ENCODE results near the gene CFAP221. TPM values are rescaled to one million over a fixed set of nuclear protein-coding genes. Genes with fewer than 3 reads are reported as not detected.

The CFAP221 gene
- total RNA-seq, 5 donors from 2014 or later (not counting 1 experiment from before 2014, with no cell fraction given) = not detected

DNA sequence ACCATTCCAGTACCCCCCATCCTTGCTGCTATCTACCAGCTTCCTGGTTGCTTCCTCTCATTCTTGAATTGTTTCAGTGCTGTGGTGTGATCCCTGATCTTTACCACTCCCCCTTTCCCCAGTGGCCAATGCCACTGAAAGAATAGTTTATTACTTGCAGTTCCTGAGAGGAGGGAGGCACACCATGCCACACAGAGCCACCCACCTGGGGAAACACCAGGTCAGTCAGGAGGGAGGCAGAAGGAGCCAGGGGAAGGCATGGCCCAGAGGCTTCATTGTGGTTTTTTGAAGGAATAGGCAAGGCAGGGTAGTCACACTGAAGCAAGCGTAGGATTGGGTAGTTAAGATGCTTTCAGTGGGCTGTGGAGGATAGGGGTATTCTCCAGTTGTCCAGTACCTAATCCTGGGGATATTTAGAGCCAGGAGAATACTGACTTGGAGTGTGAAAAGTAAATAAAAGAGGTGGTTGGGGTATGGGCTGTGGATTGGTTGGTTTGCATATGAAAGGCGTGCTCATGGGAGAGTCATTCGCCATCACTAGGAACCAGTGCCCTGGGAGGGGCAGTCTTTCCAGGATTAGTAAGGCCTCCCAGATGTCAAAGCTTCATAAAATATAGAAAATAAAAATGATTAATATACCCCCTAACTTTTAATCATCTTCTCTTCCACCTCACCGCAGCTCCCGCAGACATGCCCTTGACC is 128.1 kb downstream of the CFAP221 start:
- no peak overlapping the region for H3K4me3 ChIP-seq (ENCODE audit: control insufficient read depth in 1 of 2, extremely low read depth in 1 of 2, low read length in 1 of 2)
- Mint-ChIP-seq H3K9me3 (no peaks in the 10 kb centered on the region), H3K27me3 (no peaks in the 10 kb centered on the region), H3K36me3 (no peaks in the 10 kb centered on the region), H3K4me3 (no peak overlapping the region), H3K4me1 (peaks cover 0 to 3% (median 3%) of the 10 kb centered on the region in 3 donors), H3K27ac (no peak overlapping the region)
- WGBS (ENCODE audit: insufficient coverage) = 92% methylated on average over 3 of the region's 5 CpGs
- ChIA-PET POLR2A (no interaction called here), CTCF (no interaction called here)
- H3K9me3 ChIP-seq = no peaks in the 10 kb centered on the region
- no peak for DNase-seq
- H3K36me3 ChIP-seq (ENCODE audit: control insufficient read depth in 2 of 2, extremely low read depth in 1 of 2, insufficient read depth in 1 of 2, low read length in 1 of 2) = no peaks in the 10 kb centered on the region
- H3K4me1 ChIP-seq (ENCODE audit: control insufficient read depth in 1 of 2, extremely low read depth in 1 of 2, insufficient read depth in 2 of 2, low read length in 2 of 2) = no peaks in the 10 kb centered on the region
- ATAC-seq (replicated peaks in 1 of 4) = no peak
- H3K27ac ChIP-seq (ENCODE audit: low read length) = no peak overlapping the region
- H3K27me3 ChIP-seq (replicated peaks in 1 of 2; ENCODE audit: control insufficient read depth in 2 of 2, extremely low read depth in 1 of 2, insufficient read depth in 2 of 2, low read length in 1 of 2) = no peaks in the 10 kb centered on the region

DNA sequence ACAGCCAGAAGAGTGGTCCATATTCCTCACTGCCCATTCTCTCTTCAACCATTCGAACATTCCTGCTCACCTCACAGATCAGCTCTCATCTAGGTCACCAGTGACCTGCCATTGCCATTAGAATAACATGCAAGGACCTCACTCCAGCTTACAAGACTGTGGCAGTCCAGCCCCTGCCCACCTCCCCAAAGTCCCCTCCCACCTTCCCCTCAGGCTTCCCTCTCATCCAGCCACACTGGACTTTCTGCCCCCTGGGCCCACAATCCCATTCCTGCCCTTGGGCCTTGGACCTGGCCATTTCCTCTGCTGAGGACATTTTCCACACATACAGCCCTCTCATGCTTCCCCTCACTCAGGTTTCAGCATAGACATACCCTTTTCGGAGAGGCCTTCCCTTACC is 129.5 kb downstream of the CFAP221 start:
- Mint-ChIP-seq H3K27ac (no peak overlapping the region), H3K9me3 (no peaks in the 10 kb centered on the region), H3K4me3 (no peak overlapping the region), H3K27me3 (no peaks in the 10 kb centered on the region), H3K36me3 (no peaks in the 10 kb centered on the region), H3K4me1 (peaks cover 8 to 13% (median 9%) of the 10 kb centered on the region in 3 donors)
- Histone ChIP-seq H3K36me3 (ENCODE audit: control insufficient read depth in 2 of 2, extremely low read depth in 1 of 2, insufficient read depth in 1 of 2, low read length in 1 of 2) (no peaks in the 10 kb centered on the region), H3K4me3 (ENCODE audit: control insufficient read depth in 1 of 2, extremely low read depth in 1 of 2, low read length in 1 of 2) (no peak overlapping the region), H3K27ac (ENCODE audit: low read length) (no peak overlapping the region), H3K9me3 (no peaks in the 10 kb centered on the region), H3K27me3 (replicated peaks in 1 of 2; ENCODE audit: control insufficient read depth in 2 of 2, extremely low read depth in 1 of 2, insufficient read depth in 2 of 2, low read length in 1 of 2) (no peaks in the 10 kb centered on the region), H3K4me1 (ENCODE audit: control insufficient read depth in 1 of 2, extremely low read depth in 1 of 2, insufficient read depth in 2 of 2, low read length in 2 of 2) (peaks cover 2 to 9% of the 10 kb centered on the region in 2 experiments)
- ChIA-PET CTCF (interaction anchor here in 1 of 2 donors (0.7 kb wide), 1 partner anchor 22 kb away, joined by 4 read pairs; no protein-coding TSS in a partner anchor), POLR2A (no interaction called here)
- WGBS (ENCODE audit: insufficient coverage) = 83% methylated on average over 1 of the region's 2 CpGs
- no peak for ATAC-seq (replicated peaks in 1 of 4)
- no peak for DNase-seq

- Mint-ChIP-seq H3K36me3 (no peaks in the 10 kb centered on the region), H3K4me3 (no peak overlapping the region), H3K27me3 (no peaks in the 10 kb centered on the region), H3K4me1 (peaks cover 15 to 22% (median 16%) of the 10 kb centered on the region in 3 donors), H3K27ac (no peak overlapping the region), H3K9me3 (no peaks in the 10 kb centered on the region)
- H3K36me3 ChIP-seq (ENCODE audit: control insufficient read depth in 2 of 2, extremely low read depth in 1 of 2, insufficient read depth in 1 of 2, low read length in 1 of 2) = no peaks in the 10 kb centered on the region
- H3K4me3 ChIP-seq (ENCODE audit: control insufficient read depth in 1 of 2, extremely low read depth in 1 of 2, low read length in 1 of 2) = no peak overlapping the region
- CTCF ChIA-PET = no interaction called here
- H3K9me3 ChIP-seq = no peaks in the 10 kb centered on the region
- no peak overlapping the region for H3K27ac ChIP-seq (ENCODE audit: low read length)
- DNase-seq (no peak), ATAC-seq (replicated peaks in 1 of 4) (no peak)
- 97% methylated on average over 5 of the region's 10 CpGs for WGBS (ENCODE audit: insufficient coverage)
- peaks cover 7 to 17% of the 10 kb centered on the region in 2 experiments for H3K4me1 ChIP-seq (ENCODE audit: control insufficient read depth in 1 of 2, extremely low read depth in 1 of 2, insufficient read depth in 2 of 2, low read length in 2 of 2)
- POLR2A ChIA-PET = no interaction called here
- H3K27me3 ChIP-seq (replicated peaks in 1 of 2; ENCODE audit: control insufficient read depth in 2 of 2, extremely low read depth in 1 of 2, insufficient read depth in 2 of 2, low read length in 1 of 2) = no peaks in the 10 kb centered on the region
Measured at GRCh38 chr2:119674711-119675500, 130.7 kb downstream of the CFAP221 start.

DNA sequence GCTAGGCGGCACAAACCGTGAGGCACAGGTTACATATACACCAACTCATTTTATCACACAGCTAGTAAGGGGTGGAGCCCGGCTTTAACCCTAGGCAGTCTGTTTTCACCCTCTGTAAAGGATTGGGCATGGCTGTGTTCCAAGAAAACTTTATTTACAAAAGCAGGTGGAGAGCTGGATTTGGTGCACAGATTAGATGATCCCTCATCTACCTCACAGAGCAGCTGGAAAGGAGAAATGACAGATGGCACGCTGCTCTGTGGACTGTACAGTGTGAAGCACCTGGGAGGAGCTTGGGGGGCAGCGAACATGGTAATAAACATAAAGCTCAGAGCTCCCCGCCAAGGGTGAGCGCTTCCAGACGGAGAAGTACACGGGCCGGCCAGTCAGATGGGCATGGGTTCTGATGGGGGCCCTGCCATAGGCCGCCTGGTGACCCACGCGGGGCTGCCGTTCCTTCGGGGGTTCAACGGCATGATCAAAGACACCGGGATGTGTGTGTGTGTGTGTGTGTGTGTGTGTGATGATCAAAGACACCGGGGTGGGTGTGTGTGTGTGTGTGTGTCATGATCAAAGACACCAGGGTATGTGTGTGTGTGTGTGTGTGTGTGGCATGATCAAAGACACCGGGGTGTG is 133.9 kb downstream of the CFAP221 start:
- no peaks in the 10 kb centered on the region for H3K27me3 Mint-ChIP-seq
- H3K27ac ChIP-seq (ENCODE audit: low read length) = peak overlapping the region; percentile 42
- peaks cover 31 to 42% (median 32%) of the 10 kb centered on the region in 3 donors for H3K4me1 Mint-ChIP-seq
- ChIA-PET CTCF (interaction anchor here (0.5 to 1.6 kb wide), 13 partner anchors 16 to 545 kb away, joined by 3 to 8 read pairs (median 3); partner anchors contain the start of genes PTPN4 (in 1 of the 2) and TMEM185B (in 1 of the 2)), POLR2A (interaction anchor here (0.6 to 1.4 kb wide), 5 partner anchors 79 to 1664 kb away, joined by 3 to 6 read pairs (median 4); partner anchors contain the start of genes CCDC93 (in 1 of the 2) and PTPN4 (in 1 of the 2))
- WGBS (ENCODE audit: insufficient coverage) = 19% methylated on average over 15 of the region's 19 CpGs
- DNase-seq = peak in 28 of 35 experiments; percentile 12 to 69 (median 21)
- peaks cover 13% of the 10 kb centered on the region for H3K36me3 Mint-ChIP-seq
- no peaks in the 10 kb centered on the region for H3K9me3 ChIP-seq
- peak; percentile 8 to 49 (median 15) for ATAC-seq (replicated peaks in 1 of 4)
- no peaks in the 10 kb centered on the region for H3K27me3 ChIP-seq (replicated peaks in 1 of 2; ENCODE audit: control insufficient read depth in 2 of 2, extremely low read depth in 1 of 2, insufficient read depth in 2 of 2, low read length in 1 of 2)
- H3K9me3 Mint-ChIP-seq = no peaks in the 10 kb centered on the region
- peak overlapping the region; percentile 82 to 97 (median 89) for H3K4me3 Mint-ChIP-seq
- H3K4me3 ChIP-seq (ENCODE audit: control insufficient read depth in 1 of 2, extremely low read depth in 1 of 2, low read length in 1 of 2) = peak overlapping the region; percentile 78 to 88
- H3K36me3 ChIP-seq (ENCODE audit: control insufficient read depth in 2 of 2, extremely low read depth in 1 of 2, insufficient read depth in 1 of 2, low read length in 1 of 2) = peaks cover 0 to 16% of the 10 kb centered on the region in 2 donors
- H3K4me1 ChIP-seq (ENCODE audit: control insufficient read depth in 1 of 2, extremely low read depth in 1 of 2, insufficient read depth in 2 of 2, low read length in 2 of 2) = peaks cover 10 to 26% of the 10 kb centered on the region in 2 experiments
- peak overlapping the region; percentile 92 for H3K27ac Mint-ChIP-seq

DNA sequence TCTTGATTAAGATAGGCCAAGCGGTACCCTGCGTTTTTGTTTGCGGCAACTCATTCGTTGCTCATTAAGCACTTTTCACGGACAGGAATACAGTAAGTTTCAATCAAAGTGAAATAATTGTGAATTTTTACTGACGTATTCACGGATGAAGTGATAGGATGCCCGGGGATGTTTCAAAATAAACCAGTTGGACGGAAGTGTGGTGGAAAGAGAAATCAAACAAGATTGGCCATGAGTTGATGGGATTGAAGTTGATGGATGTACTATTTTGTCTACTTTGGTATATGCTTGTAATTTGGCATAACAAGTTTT is 135.2 kb downstream of the CFAP221 start:
- CTCF ChIA-PET = interaction anchor here (0.6 to 1.0 kb wide), 6 partner anchors 82 to 568 kb away, joined by 3 to 8 read pairs (median 4); no protein-coding TSS in a partner anchor
- Mint-ChIP-seq H3K9me3 (no peaks in the 10 kb centered on the region), H3K4me3 (peak overlapping the region; percentile 82 to 97 (median 89)), H3K27me3 (no peaks in the 10 kb centered on the region), H3K27ac (peak overlapping the region; percentile 16 to 92), H3K4me1 (peaks cover 34 to 48% (median 36%) of the 10 kb centered on the region in 3 donors), H3K36me3 (peaks cover 13% of the 10 kb centered on the region)
- no peaks in the 10 kb centered on the region for H3K27me3 ChIP-seq (replicated peaks in 1 of 2; ENCODE audit: control insufficient read depth in 2 of 2, extremely low read depth in 1 of 2, insufficient read depth in 2 of 2, low read length in 1 of 2)
- ATAC-seq (replicated peaks in 1 of 4) = no peak
- WGBS (ENCODE audit: insufficient coverage) = 1% methylated on average over 9 of the region's 9 CpGs
- POLR2A ChIA-PET = interaction anchor here (0.6 to 0.7 kb wide), 2 partner anchors 20 to 316 kb away, joined by 4 to 8 read pairs; no protein-coding TSS in a partner anchor
- H3K27ac ChIP-seq (ENCODE audit: low read length) = peak overlapping the region; percentile 21
- no peaks in the 10 kb centered on the region for H3K9me3 ChIP-seq
- H3K36me3 ChIP-seq (ENCODE audit: control insufficient read depth in 2 of 2, extremely low read depth in 1 of 2, insufficient read depth in 1 of 2, low read length in 1 of 2) = peaks cover 0 to 16% of the 10 kb centered on the region in 2 donors
- DNase-seq = no peak
- H3K4me1 ChIP-seq (ENCODE audit: control insufficient read depth in 1 of 2, extremely low read depth in 1 of 2, insufficient read depth in 2 of 2, low read length in 2 of 2) = peaks cover 10 to 26% of the 10 kb centered on the region in 2 experiments
- peak overlapping the region; percentile 78 to 88 for H3K4me3 ChIP-seq (ENCODE audit: control insufficient read depth in 1 of 2, extremely low read depth in 1 of 2, low read length in 1 of 2)

- ATAC-seq (replicated peaks in 1 of 4) = no peak
- H3K27me3 ChIP-seq (replicated peaks in 1 of 2; ENCODE audit: control insufficient read depth in 2 of 2, extremely low read depth in 1 of 2, insufficient read depth in 2 of 2, low read length in 1 of 2) = no peaks in the 10 kb centered on the region
Measured at GRCh38 chr2:119679846-119680245, 135.6 kb downstream of the CFAP221 start.

More at GRCh38 chr2:119679846-119680245, 135.6 kb downstream of the CFAP221 start:
- WGBS (ENCODE audit: insufficient coverage) = 100% methylated on average over 2 of the region's 2 CpGs
- DNase-seq = no peak
- Histone ChIP-seq H3K27ac (ENCODE audit: low read length) (no peak overlapping the region), H3K4me3 (ENCODE audit: control insufficient read depth in 1 of 2, extremely low read depth in 1 of 2, low read length in 1 of 2) (peak overlapping the region; percentile 78 to 88), H3K36me3 (ENCODE audit: control insufficient read depth in 2 of 2, extremely low read depth in 1 of 2, insufficient read depth in 1 of 2, low read length in 1 of 2) (peaks cover 0 to 16% of the 10 kb centered on the region in 2 donors), H3K9me3 (no peaks in the 10 kb centered on the region), H3K4me1 (ENCODE audit: control insufficient read depth in 1 of 2, extremely low read depth in 1 of 2, insufficient read depth in 2 of 2, low read length in 2 of 2) (peaks cover 10 to 26% of the 10 kb centered on the region in 2 experiments)
- Mint-ChIP-seq H3K4me1 (peaks cover 34 to 48% (median 36%) of the 10 kb centered on the region in 3 donors), H3K9me3 (no peaks in the 10 kb centered on the region), H3K4me3 (peak overlapping the region; percentile 82 to 97 (median 89)), H3K36me3 (peaks cover 13% of the 10 kb centered on the region), H3K27ac (peak overlapping the region; percentile 16 to 92), H3K27me3 (no peaks in the 10 kb centered on the region)
- ChIA-PET CTCF (no interaction called here), POLR2A (no interaction called here)
